Right ventricle myocardium superior (tissue), 1 donor: ENCODE results near the gene WASF2. TPM values are rescaled to one million over a fixed set of nuclear protein-coding genes. Genes with fewer than 3 reads are reported as not detected.
"Not testable (repeated sequence)": the region's sequence is repeated elsewhere in the genome, so short reads cannot be mapped to it uniquely, and the experiment has no call there.

Experiments used
- ATAC-seq: fragments of 200-7000 bp; cut with Tn5 transposase; one replicate; pipeline ENCODE4 v1.9.1; 2020; ENCODE audit warnings: mild to moderate bottlenecking; ENCODE audit not compliant: poor library complexity
- DNase-seq: peaks from one replicate; pipeline ENCODE4 v3.0.0-alpha.2; 2020
- intact Hi-C: fragments of 100-400 bp; cut with DNase I; formaldehyde crosslinking; loops from one replicate; pipeline ENCODE4 v1.11.2; 2022
- total RNA-seq: library from RNA; stranded (reverse); fragmentation: NEBNext Ultra II Directional; extraction: Animal tissue kit (Norgen Biotek cat#: 25700); gene quantifications from one replicate; pipeline ENCODE4 v1.2.1, GENCODE V29; 2021
- donor health status: DM: no; HTN: yes; CAD: no; lungs with severe emphysema.

Gene WASF2
- total RNA-seq, 1 donor from 2014 or later, result 49.3 TPM

DNA sequence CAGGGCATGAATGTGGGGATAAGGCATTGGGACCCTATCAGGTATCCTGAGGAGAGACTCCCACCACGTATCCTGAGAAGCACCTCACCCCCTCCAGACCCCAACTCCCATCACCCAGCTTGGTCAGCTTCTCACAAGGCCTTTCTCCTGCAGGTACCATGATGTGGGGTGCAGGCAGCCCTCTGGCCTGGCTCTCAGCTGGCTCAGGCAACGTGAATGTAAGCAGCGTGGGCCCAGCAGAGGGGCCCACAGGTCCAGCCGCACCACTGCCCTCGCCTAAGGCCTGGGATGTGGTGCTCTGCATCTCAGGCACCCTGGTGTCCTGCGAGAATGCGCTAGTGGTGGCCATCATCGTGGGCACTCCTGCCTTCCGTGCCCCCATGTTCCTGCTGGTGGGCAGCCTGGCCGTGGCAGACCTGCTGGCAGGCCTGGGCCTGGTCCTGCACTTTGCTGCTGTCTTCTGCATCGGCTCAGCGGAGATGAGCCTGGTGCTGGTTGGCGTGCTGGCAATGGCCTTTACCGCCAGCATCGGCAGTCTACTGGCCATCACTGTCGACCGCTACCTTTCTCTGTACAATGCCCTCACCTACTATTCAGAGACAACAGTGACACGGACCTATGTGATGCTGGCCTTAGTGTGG lies 96.2 kb downstream of the WASF2 start:
- DNase-seq, result no peak
- intact Hi-C loops, result loop anchor here (2.0 to 10.0 kb wide), 2 partner anchors 93 to 349 kb away; no protein-coding TSS in a partner anchor
- no peak for ATAC-seq

GRCh38 chr1:27392778-27393635 lies 97.0 kb downstream of the WASF2 start:
- ATAC-seq (no peak), DNase-seq (no peak)
- intact Hi-C loops, result loop anchor here (10.0 kb wide), 1 partner anchor 348 kb away; no protein-coding TSS in a partner anchor

DNA sequence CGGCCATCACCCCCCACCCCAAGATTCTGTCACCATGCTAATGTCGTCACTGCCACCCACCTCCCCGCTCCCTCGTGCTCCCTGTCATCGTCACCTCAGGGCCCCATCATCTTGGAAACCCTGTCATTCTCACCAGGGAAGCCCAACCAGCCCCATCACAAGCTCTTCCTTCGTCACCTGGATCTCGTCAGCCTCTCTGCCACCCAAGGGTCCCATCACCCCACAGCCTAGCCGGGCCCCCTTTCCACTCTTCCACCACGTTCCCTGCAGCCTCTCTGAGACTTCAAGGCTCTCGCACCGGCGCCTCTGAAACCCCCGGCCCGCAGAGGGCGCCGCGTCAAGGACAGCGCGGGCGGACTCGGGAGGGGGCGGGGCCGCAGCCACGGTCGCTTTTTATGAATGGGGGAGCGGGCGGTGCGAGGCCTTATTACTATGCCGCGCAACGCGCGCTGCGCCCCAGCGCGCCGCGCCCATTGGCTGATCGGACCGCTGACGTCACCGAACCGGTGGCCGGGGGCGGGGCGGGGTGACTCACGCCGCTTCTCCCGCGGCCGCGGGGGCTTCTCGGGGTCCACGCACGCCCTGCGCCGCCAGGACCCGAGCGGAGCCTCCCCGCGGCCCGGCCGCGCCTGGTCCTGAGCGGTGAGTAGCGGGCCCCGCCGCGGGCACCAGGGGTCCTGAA lies 97.7 kb downstream of the WASF2 start, which contains the start of gene GPR3:
Gene GPR3, plus strand, starts transcription at position 527 of the 682 bp plus-strand sequence. CDS start 1,177 bp downstream, outside the sequence.
- ATAC-seq (peak; percentile 92), DNase-seq (peak; percentile 96)
- intact Hi-C loops, result loop anchor here (10.0 kb wide), 1 partner anchor 347 kb away; no protein-coding TSS in a partner anchor

- intact Hi-C loops, result loop anchor here (10.0 kb wide), 1 partner anchor 347 kb away; no protein-coding TSS in a partner anchor
- DNase-seq, result no peak
- ATAC-seq, result peak; percentile 57
Observed at GRCh38 chr1:27391511-27392095, 98.4 kb downstream of the WASF2 start.

GRCh38 chr1:27388337-27389005 lies 101.5 kb downstream of the WASF2 start:
- intact Hi-C loops, result no loop called here
- ATAC-seq, result no peak
- peak; percentile 79 for DNase-seq

- ATAC-seq, intact Hi-C loops, DNase-seq: not testable (repeated sequence)
Observed at GRCh38 chr1:27384797-27385196, 105.2 kb downstream of the WASF2 start.

DNA sequence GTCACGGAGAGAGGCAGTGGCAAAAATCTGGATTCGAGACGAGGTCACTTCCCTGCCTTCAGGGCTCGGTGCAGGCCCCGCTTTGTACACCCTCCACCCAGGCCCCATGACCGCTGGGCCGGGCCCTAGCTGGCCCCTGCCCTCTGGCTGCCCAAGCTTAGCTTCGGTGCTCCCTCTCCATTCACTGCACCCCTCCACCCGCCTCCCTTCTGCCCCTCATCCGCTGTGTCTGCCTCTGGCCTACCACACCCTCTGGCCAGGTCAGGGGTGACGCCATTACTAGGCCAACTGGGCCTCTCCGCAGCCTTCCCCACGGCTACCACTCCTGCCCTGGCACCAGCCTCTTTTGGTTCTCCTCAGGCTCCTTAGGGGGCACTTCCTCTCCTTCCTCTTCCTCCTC lies 106.3 kb downstream of the WASF2 start:
- DNase-seq, result no peak
- intact Hi-C loops, result no loop called here
- ATAC-seq, result no peak

- intact Hi-C loops, result no loop called here
- ATAC-seq (no peak), DNase-seq (no peak)
Observed at GRCh38 chr1:27383039-27383605, 106.8 kb downstream of the WASF2 start, which contains the start of gene CD164L2. Gene CD164L2, minus strand, starts transcription at chr1:27383333. Its CDS starts 94 bp downstream, at chr1:27383239.

DNA sequence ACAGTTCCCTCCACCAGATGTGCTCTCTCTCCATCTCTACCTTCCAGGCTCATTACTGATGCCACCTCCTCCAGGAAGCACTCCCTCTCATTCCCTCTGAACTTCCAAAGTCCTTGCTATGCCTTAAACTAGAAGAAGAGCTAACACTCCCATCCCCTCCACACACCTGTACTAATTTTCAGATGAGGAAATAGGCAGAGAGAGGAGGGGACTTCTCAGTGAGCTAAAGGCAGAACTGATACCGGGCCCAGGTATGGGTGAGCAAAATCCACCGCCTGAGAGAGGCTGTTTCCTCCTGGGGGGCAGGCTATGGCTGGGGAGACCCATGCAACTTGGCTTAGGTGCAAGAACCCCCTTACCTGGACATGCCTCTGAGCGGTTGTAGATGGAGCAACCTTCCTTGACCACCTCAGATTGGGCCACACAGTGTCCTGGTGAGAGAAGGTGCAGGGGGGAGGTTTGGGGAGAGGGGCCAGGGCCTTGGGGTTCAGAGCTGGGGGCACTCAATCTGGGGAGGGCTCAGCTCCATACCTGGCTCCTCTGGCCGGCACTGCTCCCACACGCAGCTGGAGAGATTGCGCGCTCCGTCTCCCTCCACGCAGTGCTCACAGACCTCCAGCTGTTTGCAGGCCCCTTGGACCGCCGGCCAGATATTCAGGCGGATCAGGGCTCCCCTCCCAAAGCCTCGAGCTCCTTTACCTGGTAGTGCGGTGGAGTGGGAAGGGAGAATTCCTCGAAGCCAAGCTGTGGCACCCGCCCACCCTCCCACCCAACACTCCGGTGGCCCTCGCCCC lies 107.8 kb downstream of the WASF2 start:
- intact Hi-C loops, result no loop called here
- ATAC-seq, result no peak
- no peak for DNase-seq

- intact Hi-C loops, result no loop called here
- ATAC-seq (peak; percentile 25), DNase-seq (no peak)
Observed at GRCh38 chr1:27380766-27381733, 108.9 kb downstream of the WASF2 start.

GRCh38 chr1:27380224-27380623 lies 109.7 kb downstream of the WASF2 start:
- intact Hi-C loops, result no loop called here
- DNase-seq (no peak), ATAC-seq (no peak)

DNA sequence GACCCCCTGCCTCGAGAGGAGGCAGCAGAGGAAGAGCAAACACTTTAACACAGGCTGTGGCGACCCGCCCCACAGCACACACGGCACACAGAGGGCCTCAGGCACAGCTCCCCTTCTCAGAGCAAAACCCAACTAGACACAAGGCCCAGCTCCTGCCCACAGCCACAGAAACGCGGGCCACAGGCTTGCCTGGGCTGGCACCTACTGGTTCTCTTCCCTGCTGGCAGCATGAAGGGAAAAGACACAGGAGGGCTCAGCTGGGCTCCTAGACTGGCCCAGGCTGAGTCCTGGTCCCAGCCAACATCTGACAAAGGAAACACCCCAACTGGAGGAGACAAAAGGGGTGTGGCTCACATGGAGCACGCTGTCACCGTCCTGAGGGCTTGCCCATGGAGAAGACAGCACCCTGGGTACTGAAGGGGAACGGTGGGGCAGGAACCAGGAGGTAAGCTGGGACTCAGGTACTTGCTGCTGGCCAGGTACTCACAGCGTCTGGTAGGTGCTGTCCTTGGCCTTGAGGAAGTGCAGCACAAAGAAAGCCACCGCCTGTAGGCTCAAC lies 110.3 kb downstream of the WASF2 start:
- no peak for DNase-seq
- no peak for ATAC-seq
- intact Hi-C loops, result no loop called here

GRCh38 chr1:27377760-27378495 lies 112.0 kb downstream of the WASF2 start:
- intact Hi-C loops, result no loop called here
- ATAC-seq (no peak), DNase-seq (no peak)

- ATAC-seq (no peak), DNase-seq (no peak)
Observed at GRCh38 chr1:27374362-27375086, 115.4 kb downstream of the WASF2 start, which contains the start of gene FCN3. Gene FCN3, minus strand, starts transcription at chr1:27374824. Its CDS starts 6 bp downstream, at chr1:27374818.

More at GRCh38 chr1:27374362-27375086, 115.4 kb downstream of the WASF2 start, which contains the start of gene FCN3:
- intact Hi-C loops, result no loop called here
